ENCODE results near the gene MFGE8.

The MFGE8 gene

DNA sequence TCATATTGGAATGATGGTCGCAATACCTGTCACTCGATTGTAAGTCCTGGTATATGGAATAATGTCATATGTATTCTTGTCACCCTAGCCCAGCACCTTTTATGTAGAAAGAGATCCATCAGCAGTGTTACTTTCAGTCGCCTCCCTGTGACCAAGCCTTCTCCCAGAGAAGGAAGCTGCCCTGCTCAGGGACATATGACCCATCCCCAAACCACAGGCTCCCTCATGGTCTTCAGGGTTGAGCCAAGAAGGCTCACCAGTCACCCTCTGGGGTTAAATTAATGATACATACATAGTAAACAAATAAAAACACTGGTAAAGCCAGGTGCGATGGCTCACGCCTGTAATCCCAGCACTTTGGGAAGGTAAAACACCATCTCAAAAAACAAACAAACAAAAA, 4.6 kb upstream of the MFGE8 start:
- DNase-seq: no peak

DNA sequence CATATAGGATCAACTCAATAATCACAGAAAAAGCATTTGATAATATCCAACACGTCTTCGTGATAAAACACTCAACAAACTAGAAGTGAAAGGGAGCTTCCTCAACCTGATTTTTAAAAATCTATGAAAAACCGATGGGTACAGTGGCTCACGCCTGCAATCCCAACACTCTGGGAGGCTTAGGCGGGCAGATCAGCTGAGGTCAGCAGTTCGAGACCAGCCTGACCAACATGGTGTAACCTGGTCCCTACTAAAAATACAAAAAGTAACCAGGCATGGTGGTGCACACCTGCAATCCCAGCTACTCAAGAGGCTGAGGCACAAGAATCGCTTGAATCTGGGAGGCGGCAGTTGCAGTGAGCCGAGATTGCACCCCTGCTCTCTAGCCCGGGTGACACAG, 2.2 kb upstream of the MFGE8 start:
- DNase-seq: no peak

DNA sequence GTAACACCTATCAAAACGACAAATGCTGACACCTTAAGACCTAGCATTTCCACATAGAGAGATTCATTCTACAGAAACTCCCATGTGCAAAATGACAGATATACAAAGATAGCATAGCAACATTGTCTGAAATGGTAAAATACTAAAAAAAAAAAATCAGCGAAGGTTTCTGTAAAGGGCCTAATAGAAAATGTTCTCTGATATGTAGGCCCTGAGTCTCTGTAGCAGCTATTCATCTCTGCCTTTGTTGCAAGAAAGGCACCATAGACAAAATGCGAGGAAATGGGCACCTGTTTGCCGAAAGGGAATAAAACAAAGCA, 631 bp upstream of the MFGE8 start:
- no peak for DNase-seq

DNA sequence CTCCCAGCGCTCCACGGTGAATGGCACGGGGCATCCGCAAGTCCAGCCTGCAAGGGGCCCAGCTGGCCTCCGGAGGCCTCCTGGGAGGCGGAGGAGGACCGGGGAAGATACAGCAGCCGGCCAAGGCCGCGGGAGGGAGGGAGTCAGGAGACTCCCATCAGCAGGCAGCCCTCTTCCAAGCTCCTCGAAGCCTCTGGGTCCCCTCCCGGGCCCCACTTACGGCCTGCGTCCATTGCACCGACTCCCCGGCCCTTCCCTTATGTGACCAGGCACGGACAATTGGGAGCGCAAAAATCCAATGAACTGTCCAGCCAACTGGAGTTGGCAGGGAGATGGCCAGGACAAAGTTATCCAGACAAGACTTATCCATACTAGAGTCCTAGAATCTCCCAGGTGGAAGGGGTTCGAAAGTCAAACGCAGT, 668 bp downstream of the MFGE8 start:
- DNase-seq: peak; percentile 45

DNA sequence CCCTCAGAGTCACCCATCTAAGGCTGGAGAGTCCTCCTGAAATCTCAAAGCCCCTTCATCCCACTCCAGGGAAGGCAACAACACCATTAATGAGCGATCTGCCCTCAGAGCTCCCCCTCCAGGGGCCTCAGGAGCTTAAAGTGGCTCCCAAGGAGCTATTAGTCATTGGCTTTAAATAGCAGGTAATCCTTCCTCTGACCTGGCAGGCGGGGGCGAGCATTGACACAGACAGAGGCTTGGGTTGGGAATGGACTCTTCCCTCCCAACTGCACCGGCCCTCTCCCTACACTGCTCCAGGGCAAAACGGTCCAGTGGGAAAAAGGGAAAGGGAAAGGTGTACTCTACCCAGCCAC, 1.4 kb downstream of the MFGE8 start:
- DNase-seq: no peak

DNA sequence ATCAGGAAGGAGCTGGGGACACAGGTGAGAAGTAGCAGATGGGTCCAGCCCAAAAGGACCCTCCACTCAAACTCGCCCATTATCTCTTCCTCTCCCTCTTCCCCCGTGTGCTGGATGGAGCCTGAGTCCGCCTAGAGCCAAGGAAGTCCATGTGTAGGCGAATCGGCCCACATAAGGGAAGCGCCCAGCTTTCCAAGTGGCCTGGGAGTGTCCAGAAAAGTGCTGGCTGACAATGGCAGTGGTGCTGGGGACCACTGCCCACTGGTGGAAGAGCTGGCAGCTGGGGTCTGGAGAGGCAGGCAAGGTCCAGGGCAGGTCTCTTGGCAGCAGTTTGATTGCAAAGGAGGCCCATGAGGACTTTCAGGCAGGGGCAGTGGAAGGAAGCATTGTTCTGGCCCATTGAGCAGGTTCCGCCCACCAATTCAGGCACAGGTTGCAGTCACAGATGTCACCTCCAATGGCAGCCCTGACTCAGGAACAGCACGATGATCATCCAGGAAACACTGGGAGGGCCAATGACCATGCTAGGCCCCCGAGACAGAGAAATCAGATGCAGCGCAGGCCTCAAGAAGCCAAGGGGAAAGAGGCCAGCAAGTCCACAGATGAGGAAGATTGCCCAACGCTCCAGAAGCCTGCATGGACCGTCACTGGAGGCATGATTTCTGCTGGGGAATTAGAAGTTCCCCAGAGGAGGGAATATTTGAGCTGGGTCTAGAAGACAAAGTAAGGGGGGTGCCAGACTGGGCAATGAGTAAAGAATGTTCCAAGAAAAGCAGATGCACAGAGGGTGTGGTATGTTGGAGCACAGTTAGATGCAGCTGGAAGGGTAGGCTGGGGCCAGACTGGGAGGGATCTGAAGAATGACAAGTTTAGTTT, 3.0 kb downstream of the MFGE8 start:
- DNase-seq: no peak

DNA sequence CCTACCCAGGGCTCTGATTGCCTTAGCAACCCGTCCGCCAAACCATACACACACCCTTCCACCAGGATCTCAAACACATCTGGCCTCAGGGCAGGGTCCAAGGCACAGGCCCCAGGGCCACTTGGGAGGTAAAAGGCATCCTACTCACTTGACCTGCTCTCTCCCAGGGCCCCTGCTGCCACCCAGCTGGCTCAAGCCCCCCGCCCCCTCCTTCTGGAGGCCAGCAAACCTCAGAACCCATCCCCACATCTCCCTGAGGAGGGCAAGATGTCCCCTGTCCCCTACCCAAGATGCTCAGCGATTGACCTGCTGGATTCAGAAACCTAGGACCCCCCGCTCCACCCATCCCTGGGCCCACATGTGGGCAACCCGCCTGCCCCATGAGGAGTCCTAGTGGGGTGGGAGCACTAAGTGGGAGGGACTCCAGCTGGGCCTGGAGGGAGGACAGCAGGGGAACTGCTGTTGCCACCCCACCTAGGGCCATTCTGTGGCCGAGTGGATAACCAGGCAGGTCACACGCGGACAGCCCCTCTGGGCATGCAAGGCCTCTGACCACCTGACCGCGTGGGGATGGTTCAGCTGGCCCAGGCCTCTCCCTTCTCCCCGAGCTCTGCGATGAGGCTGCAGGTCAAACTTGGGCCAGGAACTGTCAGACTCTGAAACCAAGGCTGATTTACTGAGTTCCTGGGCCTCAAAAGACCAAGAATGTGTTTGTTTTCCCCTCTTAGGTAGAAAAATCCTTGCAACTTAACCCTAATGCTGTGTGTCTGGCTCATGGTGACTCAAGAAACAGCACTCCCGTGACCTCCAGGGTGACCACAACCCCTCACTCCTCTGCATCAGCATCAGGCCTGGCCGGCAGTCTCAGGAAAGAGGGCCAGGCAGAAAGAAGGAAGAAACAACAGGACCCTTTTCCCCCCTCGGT, 4.2 kb downstream of the MFGE8 start:
- DNase-seq: no peak

DNA sequence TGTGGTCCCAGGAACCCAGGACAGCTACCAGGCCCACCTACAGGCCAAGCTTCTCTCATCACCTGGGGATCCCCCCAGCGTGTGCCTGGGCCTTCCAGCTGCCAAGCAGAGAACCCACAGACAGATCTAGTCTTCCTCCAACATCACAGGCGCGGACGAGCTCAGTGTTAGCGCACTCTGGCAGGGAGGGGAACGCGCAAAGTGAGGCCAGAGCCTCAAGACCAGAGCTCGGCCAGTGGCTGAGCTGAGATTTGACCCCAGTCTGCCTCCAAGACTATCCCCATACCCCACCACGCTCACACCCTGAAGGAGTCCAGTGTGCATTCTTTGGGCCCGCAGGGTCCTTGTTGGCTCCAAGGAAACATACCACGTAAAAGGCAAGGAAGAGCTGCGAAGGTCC, 5.1 kb downstream of the MFGE8 start:
- no peak for DNase-seq

DNA sequence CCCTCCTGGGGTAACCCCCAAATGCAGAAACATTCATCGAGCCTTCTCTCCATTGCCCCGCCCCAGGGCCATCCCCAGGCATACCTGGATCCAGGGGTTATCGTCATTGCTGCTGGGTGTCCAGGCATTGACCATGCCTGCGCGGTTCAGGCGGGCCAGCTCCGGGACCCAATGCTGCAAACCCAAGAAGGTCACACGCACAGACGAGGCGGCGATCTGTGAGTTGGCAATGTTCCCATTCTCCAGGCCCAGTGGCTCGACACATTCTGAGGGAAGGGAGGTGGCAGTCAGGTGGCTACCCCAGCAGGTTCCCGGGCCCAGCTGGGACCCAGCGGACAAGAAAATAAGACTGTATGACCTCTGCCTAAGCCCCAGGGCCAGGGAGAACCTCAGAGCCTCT, 6.1 kb downstream of the MFGE8 start:
- DNase-seq: no peak

DNA sequence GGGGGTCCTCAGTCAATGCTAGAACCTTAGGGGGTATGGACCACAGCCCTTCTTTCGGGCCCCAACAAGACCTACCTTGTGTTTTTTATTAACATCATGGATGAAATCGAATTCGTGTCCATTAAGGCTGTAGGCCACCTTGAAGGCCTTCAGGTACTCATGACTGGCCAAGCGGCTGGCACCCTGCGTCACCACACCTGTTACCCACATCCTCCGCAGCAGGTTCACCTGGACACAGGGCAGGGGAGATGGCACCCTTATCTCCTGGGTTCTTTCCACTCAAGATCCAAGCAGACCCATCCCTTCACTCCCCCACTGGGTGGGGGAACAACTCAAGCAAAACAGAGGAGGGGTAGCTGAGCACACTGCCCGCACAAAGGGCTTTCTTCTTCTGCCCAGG, 6.6 kb downstream of the MFGE8 start:
- DNase-seq: no peak

DNA sequence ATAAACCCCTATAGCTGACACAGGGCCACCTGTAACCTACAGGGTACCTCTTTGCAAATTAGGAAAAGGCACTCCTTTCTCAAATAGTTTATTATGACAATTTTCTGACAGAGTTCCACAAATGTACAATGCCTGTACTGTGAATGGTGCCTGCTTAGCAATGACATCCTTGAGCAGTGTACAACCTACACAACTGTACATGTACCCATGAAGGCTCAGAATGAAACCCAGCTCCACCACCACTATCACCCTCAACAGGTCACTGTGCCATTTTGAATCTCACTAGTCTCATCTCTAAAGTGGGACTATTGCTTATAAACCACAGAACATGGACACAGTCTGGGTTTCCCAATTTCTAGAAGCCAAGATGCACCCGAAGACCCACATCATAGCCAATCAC, 7.0 kb downstream of the MFGE8 start:
- DNase-seq: no peak

DNA sequence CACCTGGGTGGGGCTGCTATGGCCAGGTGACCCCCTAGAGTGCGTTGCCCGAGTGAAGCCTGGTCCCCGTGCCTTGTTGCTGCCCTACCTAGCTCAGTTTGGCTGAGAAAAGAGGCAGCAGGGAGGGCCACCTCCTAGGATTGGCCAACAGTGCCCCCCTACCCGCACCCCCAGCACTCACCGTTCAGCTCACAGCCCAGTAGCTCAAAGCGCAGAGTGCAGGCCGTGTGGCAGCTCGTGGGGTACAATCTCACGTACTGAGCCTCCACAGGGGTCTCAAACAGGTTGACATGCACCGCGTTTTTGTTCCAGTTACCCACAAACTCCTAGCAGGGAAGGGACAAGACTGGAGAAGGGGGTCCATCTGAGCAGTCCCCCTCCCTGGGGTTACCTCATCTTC, 7.6 kb downstream of the MFGE8 start:
- no peak for DNase-seq

DNA sequence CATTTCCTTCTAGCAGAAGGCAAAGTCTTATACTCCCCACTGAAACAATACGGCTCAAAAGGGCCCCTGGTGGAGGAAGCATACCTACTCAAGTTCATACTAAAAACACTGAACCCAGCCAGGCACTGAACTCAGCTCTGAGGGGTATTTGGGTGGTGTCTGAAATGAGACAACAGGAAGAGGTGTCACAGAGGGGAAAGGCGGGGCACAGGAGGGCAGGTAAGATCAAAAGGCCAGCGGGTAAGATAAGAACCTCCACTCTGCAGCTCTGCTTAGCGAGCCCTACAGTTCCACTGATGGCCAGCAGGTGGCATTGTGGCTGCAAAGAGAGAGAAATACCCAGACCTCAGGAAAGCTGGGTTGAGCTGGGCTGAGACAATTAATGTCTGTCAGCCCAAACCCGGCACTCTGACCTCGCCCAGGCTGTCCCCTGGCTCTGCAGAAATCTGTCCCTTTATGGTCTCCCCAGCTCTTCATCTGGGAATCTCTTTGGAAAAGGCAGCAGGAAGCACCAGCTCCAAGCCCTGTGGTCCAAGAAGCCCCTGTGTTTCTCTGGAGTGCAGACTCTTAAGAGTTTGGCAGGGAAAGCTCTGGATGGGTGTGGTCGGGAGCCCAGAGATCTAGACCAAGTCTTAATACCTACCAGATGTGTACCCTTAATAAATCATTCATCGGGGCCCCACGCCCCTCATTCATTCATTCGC, 8.4 kb downstream of the MFGE8 start:
- peak; percentile 72 for DNase-seq

DNA sequence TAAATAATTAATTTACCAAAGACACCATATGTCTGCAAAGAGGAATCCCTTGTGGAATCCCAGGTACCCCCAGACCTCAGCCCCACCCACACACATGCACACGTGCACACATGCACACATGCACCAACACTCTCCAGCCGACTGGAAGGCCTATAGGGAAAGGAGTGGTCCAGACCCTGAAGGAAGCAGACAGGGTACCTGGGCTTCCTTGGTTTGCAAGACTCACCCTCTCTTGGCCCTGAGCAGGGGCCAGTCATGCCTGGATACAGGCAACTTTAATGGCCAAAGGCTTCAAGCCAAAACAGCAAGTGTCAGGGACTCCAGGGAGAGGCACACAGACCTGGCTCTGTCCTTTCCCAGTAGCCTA, 8.9 kb downstream of the MFGE8 start:
- DNase-seq: no peak

DNA sequence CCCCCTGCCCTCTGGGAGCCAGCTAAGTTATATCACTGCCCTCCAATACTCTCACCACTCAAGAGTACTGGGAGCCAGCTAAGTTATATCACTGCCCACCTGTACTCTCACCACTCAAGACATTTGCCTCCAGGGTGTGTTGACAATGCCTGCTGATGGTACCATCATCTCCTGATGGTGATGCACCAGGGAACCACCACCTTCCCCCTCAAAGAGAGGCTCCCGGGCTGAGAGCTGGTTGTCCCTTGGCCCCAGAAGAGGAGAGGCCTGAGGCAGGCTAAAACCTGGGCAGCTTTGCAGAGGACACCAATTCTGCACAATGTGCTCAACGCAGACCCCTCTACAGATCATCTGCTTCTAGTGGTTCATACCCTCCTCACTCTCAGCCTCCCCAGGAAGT, 10.3 kb downstream of the MFGE8 start:
- DNase-seq: no peak

DNA sequence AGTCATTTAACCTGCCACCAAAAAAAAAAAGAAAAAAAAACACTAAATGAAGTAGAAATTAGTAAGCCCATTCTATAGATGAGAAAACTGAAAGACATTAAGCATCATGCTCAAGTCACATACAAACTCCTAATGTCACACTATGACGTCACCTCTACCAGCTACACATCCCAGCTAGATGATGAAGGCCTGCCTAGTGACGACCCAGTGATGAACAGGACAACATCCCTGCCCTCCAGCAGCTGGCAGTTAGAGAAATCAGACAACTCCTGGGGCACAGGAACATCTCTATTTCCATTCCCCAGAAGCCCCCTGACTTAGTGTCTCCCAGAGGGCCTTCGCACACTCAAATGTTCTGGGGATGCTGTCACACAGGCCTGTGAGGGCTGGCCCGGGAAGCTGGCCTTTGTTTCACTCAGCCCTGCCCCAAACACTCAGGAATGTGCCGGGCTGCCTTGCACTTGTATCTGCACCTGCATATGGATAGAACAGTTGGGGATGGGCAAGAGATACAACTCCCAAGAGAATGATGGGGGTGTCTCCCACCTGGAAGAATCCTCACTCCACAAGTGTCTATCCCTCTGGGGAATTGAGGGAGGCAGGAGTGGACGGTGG, 10.9 kb downstream of the MFGE8 start:
- no peak for DNase-seq

DNA sequence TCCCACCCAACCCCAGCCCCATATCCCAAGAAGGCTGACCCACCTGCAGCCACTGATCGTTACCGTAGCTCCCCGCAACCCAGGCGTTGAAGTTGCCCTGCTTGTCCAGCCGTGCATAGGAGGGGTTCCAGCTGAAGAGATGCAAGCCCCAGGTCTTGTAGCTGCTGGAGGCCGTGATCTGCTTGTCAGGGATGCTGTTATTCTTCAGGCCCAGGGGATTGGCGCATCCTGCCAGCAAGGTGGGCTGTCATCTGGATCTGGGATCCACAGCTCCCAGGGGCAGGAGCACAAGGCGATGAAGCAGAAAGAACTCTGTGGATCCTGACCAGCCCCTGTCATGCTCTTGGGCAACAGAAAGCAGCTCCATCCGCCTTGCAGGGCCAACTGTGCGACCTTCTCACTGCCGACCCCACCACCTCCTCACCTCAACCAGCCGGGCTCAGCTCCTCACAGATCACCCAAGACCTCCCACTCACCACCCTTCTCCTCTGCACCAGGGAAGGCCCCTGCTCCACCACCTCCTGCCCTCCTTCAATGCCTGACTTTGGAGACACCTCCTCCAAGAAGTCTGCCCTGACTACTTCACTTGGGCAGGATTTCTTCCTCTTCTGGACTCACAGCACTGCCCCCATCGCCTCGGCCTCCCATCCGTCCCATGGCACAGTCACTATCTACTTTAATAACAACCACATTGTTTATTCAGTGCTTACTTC, 11.5 kb downstream of the MFGE8 start:
- no peak for DNase-seq

DNA sequence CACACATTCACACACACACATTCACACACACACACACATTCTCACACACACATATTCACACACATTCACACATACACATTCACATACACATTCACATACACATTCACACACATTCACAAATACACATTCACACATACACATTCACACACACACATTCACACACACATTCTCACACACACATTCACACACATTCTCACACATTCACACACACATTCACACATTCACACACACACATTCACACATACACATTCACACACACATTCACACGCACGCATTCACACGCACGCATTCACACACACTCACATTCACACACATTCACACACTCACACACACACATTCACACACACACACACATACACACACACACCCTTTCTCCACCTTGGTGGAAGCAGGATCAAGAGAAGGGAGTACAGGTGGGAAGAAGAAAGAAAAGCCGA, 12.2 kb downstream of the MFGE8 start:
- no peak for DNase-seq

DNA sequence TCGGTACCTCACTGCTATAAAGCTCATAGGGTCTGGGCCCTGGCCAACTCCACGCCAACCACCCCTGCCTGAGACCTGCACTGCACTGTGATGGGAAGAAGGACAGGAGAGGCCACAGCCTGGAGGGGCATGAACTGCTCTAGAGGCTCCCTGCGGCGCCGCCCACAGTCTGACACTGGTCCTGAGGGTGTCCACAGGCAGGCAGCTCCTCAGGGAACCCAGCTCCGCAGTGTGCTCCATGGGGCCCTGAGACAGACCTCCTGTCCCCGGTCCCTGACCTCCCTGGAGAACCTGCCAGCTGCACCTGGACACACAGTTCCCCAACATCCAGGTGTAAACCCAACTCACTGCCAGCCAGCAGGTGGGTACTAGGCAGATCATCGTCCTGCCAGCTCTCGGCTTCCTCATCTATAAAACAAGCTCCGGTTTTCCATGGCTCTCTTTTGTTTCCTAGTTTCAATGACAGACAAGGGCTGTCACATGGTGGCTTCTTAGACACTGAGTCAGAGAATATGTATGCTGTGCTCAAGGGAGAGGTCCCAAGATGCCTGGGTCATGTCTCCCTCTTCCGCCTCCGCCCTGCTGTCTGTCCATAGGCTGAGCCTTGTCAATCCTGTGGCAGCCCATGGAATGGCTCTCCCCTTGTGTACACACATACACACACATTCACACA, 12.7 kb downstream of the MFGE8 start:
- peak; percentile 61 for DNase-seq

DNA sequence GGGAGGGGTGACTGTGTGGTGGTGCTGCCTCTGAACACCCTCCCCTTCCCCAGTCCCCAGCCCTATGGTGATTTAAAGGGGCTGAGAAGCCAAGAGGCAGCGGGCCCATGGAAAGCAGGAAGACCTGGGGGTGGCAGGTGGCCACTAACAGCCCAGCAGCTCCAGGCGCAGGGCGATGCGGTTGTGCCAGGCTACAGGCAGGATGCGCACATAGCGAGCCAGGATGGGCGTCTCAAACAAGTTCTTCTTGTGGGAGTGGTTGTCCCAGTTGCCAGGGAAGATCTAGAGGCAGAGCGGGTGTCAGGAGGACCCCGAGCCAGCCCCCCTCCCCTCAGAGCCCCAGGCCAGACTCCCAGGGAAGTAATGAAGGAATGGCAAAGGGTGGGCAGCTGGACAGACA, 13.9 kb downstream of the MFGE8 start:
- DNase-seq: no peak

DNA sequence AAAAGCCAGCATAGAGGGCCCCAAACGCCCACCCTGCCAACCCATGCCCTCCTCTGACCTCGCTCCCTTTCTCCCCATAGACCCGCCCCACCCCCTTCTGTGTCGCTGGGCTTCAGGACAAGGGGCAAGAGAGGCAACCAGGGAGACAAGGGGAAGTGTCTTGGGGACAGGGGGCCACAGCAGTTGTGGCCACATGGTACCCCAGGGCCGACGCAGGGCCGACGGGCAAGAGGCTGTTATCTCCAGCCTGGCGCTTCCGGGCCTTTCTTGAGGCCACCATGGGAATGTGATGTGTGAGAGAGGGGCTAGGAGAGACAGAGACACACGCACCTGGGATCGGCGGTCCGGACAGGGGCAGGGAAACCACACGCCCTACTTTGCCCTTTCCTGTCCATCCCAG, 14.4 kb downstream of the MFGE8 start:
- no peak for DNase-seq

Data from EL (cell line).